Ishikawa (cell line): ENCODE results near the gene CCDC169.

ENCODE experiments used
- CEBPB ChIP-seq: IDR thresholded peaks from 2 replicates; pipeline ENCODE4 v1.6.1; 2012
- CREB1 ChIP-seq: IDR thresholded peaks from 2 replicates; pipeline ENCODE4 v1.6.1; 2012; ENCODE audit warnings: low read depth
- EGR1 ChIP-seq: IDR thresholded peaks from 2 replicates; pipeline ENCODE4 v1.6.1; 2012
- EP300 ChIP-seq: IDR thresholded peaks from 2 replicates; pipeline ENCODE4 v1.6.1; 2012; ENCODE audit warnings: borderline replicate concordance
- FOXM1 ChIP-seq: IDR thresholded peaks from 2 replicates; pipeline ENCODE4 v1.6.1; 2012; ENCODE audit warnings: low read depth, borderline replicate concordance
- NFIC ChIP-seq: IDR thresholded peaks from 2 replicates; pipeline ENCODE4 v1.6.1; 2012
- RAD21 ChIP-seq: IDR thresholded peaks from 2 replicates; pipeline ENCODE4 v1.6.1; 2012; ENCODE audit warnings: low read depth
- REST ChIP-seq: IDR thresholded peaks from 2 replicates; pipeline ENCODE4 v1.6.1; 2012; ENCODE audit warnings: low read depth, mild to moderate bottlenecking
- TAF1 ChIP-seq: IDR thresholded peaks from 2 replicates; pipeline ENCODE4 v1.6.1; 2012; ENCODE audit warnings: low read depth, mild to moderate bottlenecking
- TCF12 ChIP-seq: IDR thresholded peaks from 2 replicates; pipeline ENCODE4 v1.6.1; 2012; ENCODE audit warnings: low read depth
- TEAD4 ChIP-seq: IDR thresholded peaks from 2 replicates; pipeline ENCODE4 v1.6.1; 2012
- YY1 ChIP-seq: IDR thresholded peaks from 2 replicates; pipeline ENCODE4 v1.6.1; 2012; ENCODE audit warnings: low read depth
- ZBTB7A ChIP-seq: IDR thresholded peaks from 2 replicates; pipeline ENCODE4 v1.6.1; 2012; ENCODE audit warnings: low read depth
- TF ChIP-seq, protein P1 (sequence below): IDR thresholded peaks from 2 replicates; pipeline ENCODE4 v1.6.1; 2012
- TF ChIP-seq, protein P2 (sequence below): IDR thresholded peaks from 2 replicates; pipeline ENCODE4 v1.6.1; 2012

The CCDC169 gene

GRCh38 chr13:36261011-36261410 lies 36.6 kb downstream of the CCDC169 start:
- no peak for TF ChIP-seq CEBPB
- no peak for TF ChIP-seq RAD21
- TF ChIP-seq EGR1 = no peak
- no peak for TF ChIP-seq TAF1
- TF ChIP-seq ZBTB7A = no peak
- TF ChIP-seq CREB1 = no peak
- no peak for TF ChIP-seq FOXM1
- TF ChIP-seq, protein P1, sequence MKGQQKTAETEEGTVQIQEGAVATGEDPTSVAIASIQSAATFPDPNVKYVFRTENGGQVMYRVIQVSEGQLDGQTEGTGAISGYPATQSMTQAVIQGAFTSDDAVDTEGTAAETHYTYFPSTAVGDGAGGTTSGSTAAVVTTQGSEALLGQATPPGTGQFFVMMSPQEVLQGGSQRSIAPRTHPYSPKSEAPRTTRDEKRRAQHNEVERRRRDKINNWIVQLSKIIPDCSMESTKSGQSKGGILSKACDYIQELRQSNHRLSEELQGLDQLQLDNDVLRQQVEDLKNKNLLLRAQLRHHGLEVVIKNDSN = no peak
- no peak for TF ChIP-seq EP300
- TF ChIP-seq TCF12 = no peak
- TF ChIP-seq, protein P2, sequence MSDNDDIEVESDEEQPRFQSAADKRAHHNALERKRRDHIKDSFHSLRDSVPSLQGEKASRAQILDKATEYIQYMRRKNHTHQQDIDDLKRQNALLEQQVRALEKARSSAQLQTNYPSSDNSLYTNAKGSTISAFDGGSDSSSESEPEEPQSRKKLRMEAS = no peak
- TF ChIP-seq REST = no peak
- no peak for TF ChIP-seq YY1
- TF ChIP-seq TEAD4 = no peak
- TF ChIP-seq NFIC = no peak

- TF ChIP-seq TAF1 (no peak), EP300 (no peak), NFIC (no peak), CEBPB (no peak), FOXM1 (no peak), RAD21 (no peak), CREB1 (no peak), EGR1 (no peak), TCF12 (no peak), ZBTB7A (no peak), REST (no peak), YY1 (no peak)
- TF ChIP-seq, protein P1 = no peak
- TF ChIP-seq, protein P2 = no peak
Measured at GRCh38 chr13:36259361-36260137, 38.1 kb downstream of the CCDC169 start.

- TF ChIP-seq REST (no peak), YY1 (no peak), CEBPB (no peak), FOXM1 (no peak), TAF1 (no peak), EP300 (no peak), TCF12 (no peak), CREB1 (no peak), TEAD4 (no peak), RAD21 (no peak), EGR1 (no peak), NFIC (no peak), ZBTB7A (no peak)
- TF ChIP-seq, protein P1 = no peak
- TF ChIP-seq, protein P2 = no peak
Measured at GRCh38 chr13:36258831-36259230, 38.8 kb downstream of the CCDC169 start.
